Embryonic facial prominence (tissue), 1 donor: ENCODE data around the gene N4BP2L1.

Experiments
- DNase-seq: peaks from one replicate; pipeline ENCODE4 v3.0.0-alpha.2; 2016; ENCODE audit errors: extremely low spot score

The N4BP2L1 gene

DNA sequence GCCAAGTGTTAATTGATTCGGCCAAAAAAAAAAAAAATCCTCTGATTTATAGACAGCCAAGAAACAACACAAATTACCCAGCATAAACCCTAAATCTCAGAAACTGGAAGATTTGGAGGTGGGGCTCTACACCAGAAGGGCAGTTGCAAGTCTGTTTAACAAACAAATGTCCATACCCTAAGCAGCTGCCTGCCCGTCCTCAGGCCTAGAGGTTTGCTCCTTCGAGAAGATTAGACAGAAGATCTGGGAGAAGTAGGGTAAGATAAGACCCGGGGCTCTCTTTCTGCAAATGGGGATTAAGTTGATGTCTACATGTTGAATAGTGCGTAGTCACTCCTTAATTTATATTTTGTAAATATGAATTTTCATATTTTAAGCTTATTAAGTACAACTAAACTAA lies 3.4 kb upstream of the N4BP2L1 start:
- DNase-seq = no peak

GRCh38 chr13:32430018-32430747 lies 2.3 kb upstream of the N4BP2L1 start:
- DNase-seq = no peak

DNA sequence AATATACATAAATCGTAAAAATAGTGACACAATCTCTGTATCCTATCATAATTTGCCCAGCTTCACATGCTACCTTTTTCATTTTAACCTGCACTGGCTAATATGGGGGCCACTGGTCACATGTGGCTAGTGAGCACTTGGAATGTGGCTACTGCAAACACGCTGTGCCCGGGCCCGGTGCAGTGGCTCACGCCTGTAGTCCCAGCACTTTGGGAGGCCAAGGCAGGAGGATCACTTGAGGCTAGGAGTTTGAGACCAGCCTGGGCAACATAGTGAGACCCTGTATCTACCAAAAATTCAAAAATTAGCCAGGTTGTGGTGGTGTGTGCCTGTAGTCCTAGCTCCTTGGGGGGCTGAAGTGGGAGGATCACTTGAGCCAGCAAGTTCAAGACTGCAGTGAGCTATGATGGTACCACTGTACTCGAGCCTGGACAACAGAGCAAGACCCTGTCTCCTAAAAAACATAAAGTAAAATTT lies 1.5 kb upstream of the N4BP2L1 start:
- DNase-seq = no peak

DNA sequence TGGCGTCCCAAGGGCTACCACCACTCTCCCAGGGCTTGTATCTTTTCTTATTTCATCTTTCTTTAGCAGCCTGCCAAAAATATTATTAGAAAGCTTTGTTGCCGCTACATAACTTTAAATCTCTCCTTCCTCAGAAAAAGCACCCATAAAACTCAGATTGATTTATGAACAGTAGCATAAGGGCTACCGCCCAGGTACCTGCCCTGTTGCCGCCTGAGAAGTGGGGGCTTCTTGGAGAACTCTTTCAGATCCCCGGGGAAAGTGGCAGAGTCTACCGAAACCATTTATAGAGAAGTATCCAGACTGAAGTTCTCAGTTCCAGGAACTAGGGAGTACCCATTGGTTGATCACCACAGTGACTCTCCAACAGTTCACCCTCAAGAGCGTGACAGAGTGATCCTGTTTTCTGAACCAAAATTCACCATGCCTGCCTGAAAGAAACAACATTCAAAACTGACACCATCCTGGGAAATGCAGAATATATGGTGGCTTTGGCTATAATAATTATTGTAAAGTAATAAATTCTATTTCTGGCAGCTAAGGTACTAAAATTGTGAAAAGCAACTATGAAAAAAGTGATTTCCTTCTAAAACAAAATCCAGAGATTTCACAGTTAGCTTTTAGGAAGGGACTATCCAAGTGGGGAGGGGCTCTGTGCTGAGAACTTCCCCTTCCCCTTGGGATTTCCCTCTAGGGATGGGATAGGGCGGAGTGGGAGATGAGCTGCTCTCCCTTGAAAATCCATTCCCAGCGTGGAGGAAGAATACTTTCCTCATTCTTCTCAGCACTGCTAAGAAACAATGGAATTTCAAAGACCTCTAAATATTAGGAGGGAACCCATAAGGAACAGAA lies 877 bp upstream of the N4BP2L1 start:
- no peak for DNase-seq

- DNase-seq = no peak
Measured at GRCh38 chr13:32426990-32427851, 709 bp downstream of the N4BP2L1 start.

- DNase-seq = no peak
Measured at GRCh38 chr13:32426191-32426989, 1.5 kb downstream of the N4BP2L1 start.

GRCh38 chr13:32425158-32425557 lies 2.8 kb downstream of the N4BP2L1 start:
- DNase-seq = no peak

DNA sequence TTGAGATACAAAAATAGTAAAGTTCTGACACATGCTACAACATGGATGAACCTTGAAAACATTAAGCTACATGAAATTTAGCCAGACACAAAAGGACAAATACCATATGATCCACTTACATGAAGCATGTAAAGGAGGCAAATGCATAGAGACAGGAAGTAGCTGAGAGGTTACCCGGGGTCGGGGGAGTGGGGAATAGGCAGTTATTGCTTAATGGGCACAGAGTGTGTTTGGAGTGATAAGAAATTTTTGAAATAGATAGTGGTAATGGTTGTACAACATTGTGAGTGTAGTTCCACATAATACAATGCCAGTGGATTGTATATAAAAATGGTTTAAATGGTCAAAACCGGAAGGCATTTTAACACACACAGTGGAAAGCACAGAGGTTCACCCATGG lies 4.3 kb downstream of the N4BP2L1 start:
- no peak for DNase-seq

GRCh38 chr13:32419862-32420261 lies 8.1 kb downstream of the N4BP2L1 start:
- no peak for DNase-seq

DNA sequence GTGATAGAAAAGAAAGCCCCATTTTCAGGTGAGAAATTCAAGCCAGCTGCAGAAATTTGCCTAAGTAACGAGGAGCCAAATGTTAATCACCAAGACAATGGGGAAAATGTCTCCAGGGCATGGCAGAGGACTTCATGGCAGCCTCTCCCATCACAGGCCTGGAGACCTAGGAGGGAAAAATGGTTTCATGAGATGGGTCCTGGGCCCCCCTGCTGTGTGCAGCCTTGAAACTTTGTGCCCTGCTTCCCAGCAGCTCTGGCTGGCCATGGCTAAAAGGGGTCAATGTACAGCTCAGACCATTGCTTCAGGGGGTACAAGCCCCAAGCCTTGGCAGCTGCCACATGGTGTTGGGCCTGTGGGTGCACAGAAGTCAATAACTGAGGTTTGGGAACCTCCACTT lies 9.9 kb downstream of the N4BP2L1 start:
- DNase-seq = no peak

- DNase-seq = no peak
Measured at GRCh38 chr13:32415019-32415418, 12.9 kb downstream of the N4BP2L1 start.

DNA sequence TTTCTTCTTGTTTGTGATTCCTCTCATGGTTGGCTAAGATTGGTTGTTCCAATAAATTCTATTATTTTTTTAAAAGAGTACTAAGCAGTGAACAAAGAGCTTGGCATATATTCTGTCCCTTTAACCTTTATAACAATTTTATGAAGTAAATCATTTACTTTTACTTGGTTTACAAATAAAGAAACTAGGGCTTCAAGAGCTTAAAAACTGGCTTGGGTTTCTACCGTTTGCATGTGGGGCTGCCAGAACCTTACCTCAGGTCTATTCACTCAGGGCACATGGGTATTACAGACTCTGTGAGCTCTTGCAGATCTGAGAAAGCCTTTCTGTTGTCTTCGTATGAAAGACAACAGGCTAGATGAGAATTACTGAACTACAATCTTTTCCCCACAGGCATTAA lies 13.3 kb downstream of the N4BP2L1 start:
- DNase-seq = no peak

DNA sequence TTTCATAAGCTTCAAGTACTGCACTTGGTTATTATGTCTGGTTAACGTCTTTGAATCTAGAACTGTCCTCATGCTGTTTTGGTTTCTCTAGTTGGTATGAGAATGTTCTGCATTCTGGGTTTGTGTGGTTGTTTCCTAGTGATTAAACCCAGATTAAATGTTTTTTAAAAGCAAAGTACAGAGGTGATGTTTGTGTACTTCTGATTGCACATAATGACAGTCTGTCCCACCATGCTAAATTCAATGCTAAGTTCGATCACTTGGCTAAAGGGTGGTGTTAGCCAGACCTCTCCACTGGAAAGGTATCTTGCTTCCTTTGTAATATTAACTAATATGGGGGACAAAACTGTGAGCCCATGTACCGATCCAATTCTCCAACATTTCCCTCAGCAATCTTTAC lies 14.6 kb downstream of the N4BP2L1 start:
- no peak for DNase-seq

GRCh38 chr13:32409561-32410421 lies 18.1 kb downstream of the N4BP2L1 start:
- DNase-seq = no peak

DNA sequence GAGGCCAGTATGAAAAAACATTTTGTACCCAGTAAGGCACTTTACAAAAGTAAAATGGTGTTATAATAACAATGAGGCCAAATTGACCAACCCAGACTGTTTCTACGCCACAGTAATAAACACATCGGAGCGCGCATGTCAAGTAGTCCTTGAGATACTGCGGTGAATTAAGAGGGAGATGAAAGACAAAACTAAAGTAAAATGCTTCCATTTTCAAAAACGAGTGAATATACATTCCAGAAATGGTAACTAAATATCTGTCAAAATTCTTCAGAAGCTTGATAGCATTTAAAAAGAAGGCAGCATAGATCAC lies 19.0 kb downstream of the N4BP2L1 start:
- no peak for DNase-seq

DNA sequence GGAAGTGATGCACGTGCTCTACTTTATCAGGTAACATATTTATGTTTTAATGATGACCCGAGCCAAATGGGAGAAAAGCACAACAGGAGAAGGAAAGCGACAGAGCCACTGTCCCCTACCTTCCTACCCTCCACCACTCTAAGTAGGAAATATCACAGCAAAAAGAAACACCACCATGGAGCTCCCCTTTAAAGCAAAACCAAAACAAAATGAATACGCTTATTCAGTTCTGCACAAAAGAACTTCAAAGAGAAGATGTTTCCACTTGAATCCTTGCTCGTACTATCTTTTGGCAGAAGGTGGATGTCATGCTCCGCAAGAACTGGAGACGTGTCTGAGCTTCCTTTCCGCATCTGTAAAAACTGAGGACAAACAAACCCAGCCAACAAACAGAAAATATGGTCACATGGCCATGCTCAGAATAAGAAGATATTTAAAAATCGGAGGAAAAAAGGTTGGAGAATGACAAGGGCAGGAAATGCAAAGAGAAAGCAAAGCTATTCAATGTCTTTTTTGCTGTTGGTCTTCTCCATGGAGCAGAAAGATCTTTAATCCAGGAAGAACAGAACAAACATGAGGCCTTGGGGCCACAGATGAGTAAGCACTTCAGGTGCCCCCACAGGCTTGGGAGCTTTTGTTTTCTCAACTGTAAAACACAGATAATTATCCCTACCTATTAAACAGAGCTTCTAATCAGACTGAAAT lies 19.5 kb downstream of the N4BP2L1 start:
- DNase-seq = no peak

- DNase-seq = no peak
Measured at GRCh38 chr13:32407854-32408253, 20.1 kb downstream of the N4BP2L1 start.

- DNase-seq = no peak
Measured at GRCh38 chr13:32403108-32403507, 24.8 kb downstream of the N4BP2L1 start.

- no peak for DNase-seq
Measured at GRCh38 chr13:32391101-32391619, 36.8 kb downstream of the N4BP2L1 start.

DNA sequence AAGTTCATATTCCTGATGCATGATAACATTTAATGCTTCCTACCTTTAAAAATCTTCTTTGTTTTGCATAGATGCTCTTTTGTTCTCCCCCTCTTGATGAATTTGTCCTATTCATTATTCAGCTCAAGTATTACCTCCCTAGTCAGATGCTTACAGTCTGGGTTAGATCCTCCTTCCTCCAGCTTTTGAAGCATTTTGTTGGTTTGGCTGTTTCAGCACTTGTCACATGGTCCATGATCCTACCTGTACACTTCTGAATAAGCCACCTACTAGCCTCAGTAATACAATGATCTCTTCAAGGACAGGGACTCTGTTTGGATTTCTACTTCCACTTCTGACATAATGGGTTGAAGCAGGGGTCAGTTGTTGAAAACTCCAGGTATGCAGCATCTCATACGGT lies 37.4 kb downstream of the N4BP2L1 start:
- no peak for DNase-seq
